Measurements from ENCODE around the gene MAGI2.

The MAGI2 gene

DNA sequence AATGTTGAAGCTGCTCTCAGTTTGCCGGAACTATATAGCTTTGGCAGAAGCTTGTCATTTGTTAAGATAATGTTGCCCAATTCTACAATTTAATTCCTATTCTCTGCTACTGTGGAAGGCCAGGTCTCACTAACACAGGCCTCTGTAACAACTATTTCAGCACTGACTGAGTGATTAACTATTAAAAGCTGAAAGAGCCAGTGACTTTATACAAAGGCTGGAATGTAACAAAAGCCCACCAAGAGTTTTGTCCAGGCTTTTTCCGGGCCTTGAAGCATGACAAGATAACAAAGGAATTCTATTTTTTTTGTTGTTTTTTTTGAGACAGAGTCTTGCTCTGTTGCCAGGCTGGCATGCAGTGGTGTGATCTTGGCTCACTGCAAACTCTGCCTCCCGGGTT is 859.3 kb downstream of the MAGI2 start:
- Histone ChIP-seq H3K4me3 (ENCODE audit: insufficient read depth, low read length, poor library complexity, severe bottlenecking) (no peak overlapping the region), H3K9ac (ENCODE audit: low read length) (no peak overlapping the region), H3K27ac (ENCODE audit: low read depth, low read length) (no peak overlapping the region), H3K79me2 (ENCODE audit: insufficient read depth, low read length) (no peaks in the 10 kb centered on the region), H3K4me2 (ENCODE audit: low read depth, low read length, poor library complexity, severe bottlenecking) (no peak overlapping the region), H3K9me3 (ENCODE audit: insufficient read depth, low read length) (no peaks in the 10 kb centered on the region), H3K27me3 (ENCODE audit: low read length) (no peaks in the 10 kb centered on the region), H2AFZ (ENCODE audit: low read depth, low read length, severe bottlenecking) (no peak overlapping the region), H3K9me2 (replicated peaks; ENCODE audit: insufficient read depth, low read length) (no peaks in the 10 kb centered on the region), H3K36me3 (ENCODE audit: low read length) (no peaks in the 10 kb centered on the region), H3F3A (ENCODE audit: insufficient read depth) (no peaks in the 10 kb centered on the region), H4K20me1 (ENCODE audit: low read depth, low read length) (no peaks in the 10 kb centered on the region)
- TF ChIP-seq, protein P1, sequence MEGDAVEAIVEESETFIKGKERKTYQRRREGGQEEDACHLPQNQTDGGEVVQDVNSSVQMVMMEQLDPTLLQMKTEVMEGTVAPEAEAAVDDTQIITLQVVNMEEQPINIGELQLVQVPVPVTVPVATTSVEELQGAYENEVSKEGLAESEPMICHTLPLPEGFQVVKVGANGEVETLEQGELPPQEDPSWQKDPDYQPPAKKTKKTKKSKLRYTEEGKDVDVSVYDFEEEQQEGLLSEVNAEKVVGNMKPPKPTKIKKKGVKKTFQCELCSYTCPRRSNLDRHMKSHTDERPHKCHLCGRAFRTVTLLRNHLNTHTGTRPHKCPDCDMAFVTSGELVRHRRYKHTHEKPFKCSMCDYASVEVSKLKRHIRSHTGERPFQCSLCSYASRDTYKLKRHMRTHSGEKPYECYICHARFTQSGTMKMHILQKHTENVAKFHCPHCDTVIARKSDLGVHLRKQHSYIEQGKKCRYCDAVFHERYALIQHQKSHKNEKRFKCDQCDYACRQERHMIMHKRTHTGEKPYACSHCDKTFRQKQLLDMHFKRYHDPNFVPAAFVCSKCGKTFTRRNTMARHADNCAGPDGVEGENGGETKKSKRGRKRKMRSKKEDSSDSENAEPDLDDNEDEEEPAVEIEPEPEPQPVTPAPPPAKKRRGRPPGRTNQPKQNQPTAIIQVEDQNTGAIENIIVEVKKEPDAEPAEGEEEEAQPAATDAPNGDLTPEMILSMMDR (IDR thresholded peaks at IDR 0.05; ENCODE audit: insufficient read depth, low read length, poor library complexity, severe bottlenecking) = no peak
- TF ChIP-seq EZH2phosphoT487 (conservative IDR thresholded peaks at IDR 0.05; ENCODE audit: low read length) = no peak

- Histone ChIP-seq H3K36me3 (ENCODE audit: low read length) (no peaks in the 10 kb centered on the region), H2AFZ (ENCODE audit: low read depth, low read length, severe bottlenecking) (no peak overlapping the region), H3K4me2 (ENCODE audit: low read depth, low read length, poor library complexity, severe bottlenecking) (no peak overlapping the region), H3K79me2 (ENCODE audit: insufficient read depth, low read length) (no peaks in the 10 kb centered on the region), H3K9me2 (replicated peaks; ENCODE audit: insufficient read depth, low read length) (no peaks in the 10 kb centered on the region), H3K9ac (ENCODE audit: low read length) (no peak overlapping the region), H3K27me3 (ENCODE audit: low read length) (no peaks in the 10 kb centered on the region), H3K4me3 (ENCODE audit: insufficient read depth, low read length, poor library complexity, severe bottlenecking) (no peak overlapping the region), H3K9me3 (ENCODE audit: insufficient read depth, low read length) (no peaks in the 10 kb centered on the region), H3K27ac (ENCODE audit: low read depth, low read length) (no peak overlapping the region), H4K20me1 (ENCODE audit: low read depth, low read length) (no peaks in the 10 kb centered on the region), H3F3A (ENCODE audit: insufficient read depth) (no peaks in the 10 kb centered on the region)
- TF ChIP-seq EZH2phosphoT487 (conservative IDR thresholded peaks at IDR 0.05; ENCODE audit: low read length) = no peak
- TF ChIP-seq, protein P1 (IDR thresholded peaks at IDR 0.05; ENCODE audit: insufficient read depth, low read length, poor library complexity, severe bottlenecking) = no peak
Observed at GRCh38 chr7:78588393-78588792, 865.1 kb downstream of the MAGI2 start.

- Histone ChIP-seq H3F3A (ENCODE audit: insufficient read depth) (no peaks in the 10 kb centered on the region), H3K4me3 (ENCODE audit: insufficient read depth, low read length, poor library complexity, severe bottlenecking) (no peak overlapping the region), H2AFZ (ENCODE audit: low read depth, low read length, severe bottlenecking) (no peak overlapping the region), H3K79me2 (ENCODE audit: insufficient read depth, low read length) (no peaks in the 10 kb centered on the region), H3K4me2 (ENCODE audit: low read depth, low read length, poor library complexity, severe bottlenecking) (no peak overlapping the region), H3K9me2 (replicated peaks; ENCODE audit: insufficient read depth, low read length) (no peaks in the 10 kb centered on the region), H3K27ac (ENCODE audit: low read depth, low read length) (no peak overlapping the region), H3K9me3 (ENCODE audit: insufficient read depth, low read length) (no peaks in the 10 kb centered on the region), H3K36me3 (ENCODE audit: low read length) (no peaks in the 10 kb centered on the region), H4K20me1 (ENCODE audit: low read depth, low read length) (no peaks in the 10 kb centered on the region), H3K9ac (ENCODE audit: low read length) (no peak overlapping the region), H3K27me3 (ENCODE audit: low read length) (no peaks in the 10 kb centered on the region)
- TF ChIP-seq, protein P1 (IDR thresholded peaks at IDR 0.05; ENCODE audit: insufficient read depth, low read length, poor library complexity, severe bottlenecking) = peak; percentile 36
- TF ChIP-seq EZH2phosphoT487 (conservative IDR thresholded peaks at IDR 0.05; ENCODE audit: low read length) = no peak
Observed at GRCh38 chr7:78587443-78588044, 865.9 kb downstream of the MAGI2 start.
